Measurements from ENCODE around the gene ANKRD6.

The ANKRD6 gene

DNA sequence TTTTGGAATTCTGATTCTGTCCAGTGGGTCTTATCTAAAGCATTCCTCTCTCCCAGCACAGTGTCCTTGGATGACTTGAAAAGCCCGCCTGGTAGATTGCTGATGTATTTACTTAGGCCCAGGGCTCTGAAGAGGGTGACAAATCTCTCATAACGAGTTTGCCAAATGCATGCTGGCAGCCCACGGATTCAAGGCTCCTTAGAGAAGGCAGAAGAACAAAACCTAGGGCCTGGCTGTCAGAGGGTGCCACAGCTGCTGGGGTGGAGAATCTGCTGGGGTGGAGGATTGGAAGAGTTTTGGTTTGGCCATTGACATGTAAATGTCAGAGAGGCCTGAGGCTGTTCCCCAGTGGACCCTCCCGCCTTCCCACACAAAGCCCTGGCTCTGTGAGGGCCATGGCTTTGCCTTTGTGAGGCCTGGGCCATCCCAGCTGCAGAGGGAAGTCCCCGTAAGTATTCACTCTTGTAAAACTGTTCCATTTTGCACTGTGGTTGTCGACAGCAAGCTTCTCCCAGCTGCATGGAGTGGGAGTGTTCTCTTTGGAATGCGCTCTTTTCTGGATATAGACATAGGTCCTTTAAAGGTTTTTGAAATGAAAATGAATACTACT is 50.3 kb downstream of the ANKRD6 start:
- CTCF ChIA-PET = no interaction called here
- TF ChIP-seq CTCF (IDR thresholded peaks at IDR 0.05; ENCODE audit: control extremely low read depth, extremely low read depth, low read depth, missing control alignments) = no peak
- no peak for DNase-seq (ENCODE audit: extremely low spot score)
- POLR2A ChIA-PET = no interaction called here

DNA sequence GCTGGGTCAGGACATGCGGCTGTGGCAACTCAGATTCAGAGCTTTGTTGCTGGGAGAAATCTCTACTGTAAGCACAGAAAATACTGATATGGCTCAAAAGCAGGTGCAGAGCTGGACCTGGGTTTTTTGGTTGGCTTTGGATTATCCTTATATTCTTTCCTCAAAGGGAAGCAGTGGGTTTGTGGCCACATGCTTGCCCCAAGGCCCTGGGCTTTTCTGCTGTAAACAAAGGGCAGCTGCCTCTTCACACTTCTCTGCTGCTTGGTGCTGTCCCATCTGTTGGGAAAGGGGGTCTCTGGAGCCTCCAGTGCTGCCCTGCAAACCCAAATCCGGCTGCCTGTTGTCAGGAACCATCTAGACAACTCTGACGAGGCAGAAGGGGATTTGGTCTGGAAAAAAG is 52.4 kb downstream of the ANKRD6 start:
- DNase-seq (ENCODE audit: extremely low spot score) = no peak
- TF ChIP-seq CTCF (IDR thresholded peaks at IDR 0.05; ENCODE audit: control extremely low read depth, extremely low read depth, low read depth, missing control alignments) = no peak
- ChIA-PET POLR2A (no interaction called here), CTCF (interaction anchor here (0.9 kb wide), 1 partner anchor 22 kb away, joined by 3 read pairs; no protein-coding TSS in a partner anchor)

DNA sequence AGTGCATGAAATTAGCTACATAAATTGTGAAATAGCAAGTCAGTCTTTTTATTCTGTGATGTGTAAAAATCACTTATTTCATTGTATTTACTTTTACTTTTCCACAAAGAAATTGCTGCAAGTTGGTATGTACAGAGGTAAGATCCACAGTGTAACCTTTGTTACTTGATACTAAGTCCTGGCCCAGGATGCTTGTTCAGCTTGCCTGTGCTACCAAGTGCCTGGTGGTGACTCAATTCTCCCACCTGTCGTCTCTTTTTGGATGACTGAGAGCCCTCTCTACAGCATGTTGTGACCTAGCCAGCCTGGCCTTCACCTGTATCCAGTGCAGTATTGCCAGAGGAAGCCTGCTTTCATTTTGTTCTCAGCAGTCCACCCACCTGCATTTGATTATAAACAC is 54.9 kb downstream of the ANKRD6 start:
- no peak for TF ChIP-seq CTCF (IDR thresholded peaks at IDR 0.05; ENCODE audit: control extremely low read depth, extremely low read depth, low read depth, missing control alignments)
- POLR2A ChIA-PET = no interaction called here
- DNase-seq (ENCODE audit: extremely low spot score) = no peak
- CTCF ChIA-PET = no interaction called here

DNA sequence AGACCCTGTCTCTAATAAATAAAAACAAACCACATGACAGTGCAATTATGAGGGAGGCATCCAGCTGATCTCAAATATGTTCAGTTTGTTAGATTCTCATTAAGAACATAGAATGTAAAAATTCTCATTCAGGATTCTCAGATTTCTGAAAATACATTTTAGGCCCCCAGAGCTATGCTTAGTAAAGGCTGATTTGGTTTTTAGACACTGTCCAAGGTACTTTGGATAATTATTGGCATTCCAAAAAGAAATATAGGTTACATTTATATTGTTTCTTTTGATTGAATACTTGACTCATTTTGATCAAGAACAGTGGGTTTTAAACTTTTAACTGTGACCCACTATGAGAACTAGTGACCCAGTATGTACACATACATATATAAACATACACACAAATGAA is 55.5 kb downstream of the ANKRD6 start:
- TF ChIP-seq CTCF (IDR thresholded peaks at IDR 0.05; ENCODE audit: control extremely low read depth, extremely low read depth, low read depth, missing control alignments) = no peak
- CTCF ChIA-PET = no interaction called here
- no peak for DNase-seq (ENCODE audit: extremely low spot score)
- POLR2A ChIA-PET = no interaction called here

DNA sequence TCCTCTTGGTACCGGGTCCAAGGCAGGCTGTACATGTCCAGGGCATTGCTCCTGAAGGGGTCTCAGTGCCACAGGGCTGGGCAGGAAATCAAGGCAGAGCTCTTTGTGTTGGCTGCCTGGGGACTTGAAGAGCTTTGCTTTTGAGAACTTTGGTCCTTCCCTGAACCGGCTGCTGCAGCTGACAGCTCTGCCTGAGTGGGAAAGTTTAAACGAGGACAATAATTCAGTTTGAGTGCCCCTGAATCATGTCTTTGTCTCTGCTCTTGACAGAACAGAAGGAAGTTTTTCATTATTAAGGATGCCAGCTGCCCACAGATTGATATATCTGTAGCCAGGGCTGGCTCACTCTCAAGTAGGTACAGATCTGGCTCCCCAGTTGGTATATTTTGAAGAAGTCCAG is 56.1 kb downstream of the ANKRD6 start:
- POLR2A ChIA-PET = no interaction called here
- DNase-seq (ENCODE audit: extremely low spot score) = no peak
- no peak for TF ChIP-seq CTCF (IDR thresholded peaks at IDR 0.05; ENCODE audit: control extremely low read depth, extremely low read depth, low read depth, missing control alignments)
- CTCF ChIA-PET = no interaction called here

DNA sequence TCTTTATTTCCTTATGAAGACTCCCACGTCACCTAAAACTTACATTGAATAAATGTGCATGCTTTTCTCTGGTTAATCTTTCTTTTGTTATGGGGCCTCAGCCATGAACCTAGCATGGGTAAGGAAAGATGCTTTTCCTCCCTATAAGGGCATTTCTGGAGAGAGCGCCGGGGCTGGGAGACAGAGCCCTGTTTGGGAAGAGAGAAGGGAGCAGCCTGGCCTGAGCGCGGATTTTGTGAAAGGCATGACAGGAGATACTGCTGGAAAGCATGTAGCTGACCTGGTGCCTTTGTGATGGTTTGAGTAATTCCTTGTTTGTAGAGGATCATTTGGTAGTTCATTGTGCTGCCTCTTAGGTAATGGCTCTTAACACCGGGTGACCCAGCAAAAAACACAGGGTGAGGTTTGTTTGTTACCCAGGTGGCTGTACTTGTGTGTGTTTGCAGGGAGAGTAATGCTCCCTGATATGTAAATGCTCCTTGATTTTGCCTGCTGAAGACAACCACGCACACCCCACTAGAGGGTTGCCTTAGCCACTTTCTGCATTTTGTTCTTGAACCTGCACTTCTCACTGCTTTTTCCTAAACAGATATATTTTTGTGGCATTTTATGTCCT is 59.2 kb downstream of the ANKRD6 start:
- TF ChIP-seq CTCF (IDR thresholded peaks at IDR 0.05; ENCODE audit: control extremely low read depth, extremely low read depth, low read depth, missing control alignments) = no peak
- ChIA-PET CTCF (no interaction called here), POLR2A (no interaction called here)
- DNase-seq (ENCODE audit: extremely low spot score) = no peak

All from GM10248 (cell line).